Smooth muscle cell (in vitro differentiated cells): ENCODE measurements around the gene DUOX1. TPM values are rescaled to one million over a fixed set of nuclear protein-coding genes. Genes with fewer than 3 reads are reported as not detected.

Experiments used
- DNase-seq: peaks from one replicate; lab custom pipeline; 2025; ENCODE audit not compliant: unreplicated experiment; lab: John Stamatoyannopoulos, UW
- H2AFZ ChIP-seq: fragments of 200-600 bp; sonication (generic); 2 replicates; pipeline ENCODE4 v1.6.0; 2016; ENCODE audit warnings: antibody characterized with exemption, low read depth, mild to moderate bottlenecking
- H3F3A ChIP-seq: fragments of 200-600 bp; sonication (generic); 2 replicates; pipeline ENCODE4 v1.6.0; 2017; ENCODE audit warnings: antibody characterized with exemption, low read depth
- H3K27ac ChIP-seq: fragments of 200-600 bp; sonication (generic); 2 replicates; pipeline ENCODE4 v1.5.1; 2016; ENCODE audit warnings: low read depth, mild to moderate bottlenecking
- H3K27me3 ChIP-seq: fragments of 200-600 bp; sonication (generic); 2 replicates; pipeline ENCODE4 v1.6.1; 2016; ENCODE audit warnings: low read depth, mild to moderate bottlenecking
- H3K36me3 ChIP-seq: fragments of 200-600 bp; sonication (generic); 2 replicates; pipeline ENCODE4 v1.5.1; 2016; ENCODE audit warnings: low read depth
- H3K4me1 ChIP-seq: fragments of 200-600 bp; sonication (generic); 2 replicates; pipeline ENCODE4 v1.5.1; 2016; ENCODE audit warnings: low read depth
- H3K4me2 ChIP-seq: fragments of 200-600 bp; sonication (generic); 2 replicates; pipeline ENCODE4 v1.6.0; 2016; ENCODE audit warnings: mild to moderate bottlenecking
- H3K4me3 ChIP-seq: fragments of 200-600 bp; sonication (generic); 2 replicates; pipeline ENCODE4 v1.5.1; 2016; ENCODE audit warnings: mild to moderate bottlenecking
- H3K79me2 ChIP-seq: fragments of 200-600 bp; sonication (generic); 2 replicates; pipeline ENCODE4 v1.6.0; 2016; ENCODE audit warnings: low read depth, mild to moderate bottlenecking
- H3K9ac ChIP-seq: fragments of 200-600 bp; sonication (generic); 2 replicates; pipeline ENCODE4 v1.6.0; 2016; ENCODE audit warnings: low read depth
- H3K9me3 ChIP-seq: fragments of 200-600 bp; sonication (generic); replicated peaks from 2 replicates; pipeline ENCODE4 v1.5.1; 2016; ENCODE audit warnings: low read depth
- H4K20me1 ChIP-seq: fragments of 200-600 bp; sonication (generic); 2 replicates; pipeline ENCODE4 v1.6.0; 2016; ENCODE audit warnings: low read depth
- whole genome bisulfite sequencing: methylation state at CpG from one replicate; pipeline ENCODE4 v1.1.7; 2016; ENCODE audit warnings: low lambda C conversion rate; 5-methylcytosine and 5-hydroxymethylcytosine counted together
- polyA plus RNA-seq: library from polyadenylated mRNA; unstranded; fragments of >200 nt; fragmentation: Nextera tagmentation; extraction: Ambion mirVana; gene quantifications from 2 replicates; pipeline ENCODE4 v1.2.1, GENCODE V29; 2016
- total RNA-seq: library from RNA; depleted of rRNA; stranded (reverse); fragments of >200 nt; gene quantifications from 2 replicates; pipeline ENCODE4 v1.2.3, GENCODE V29; 2014
- TF ChIP-seq, protein P1 (sequence below): fragments of 200-600 bp; sonication (generic); IDR thresholded peaks from 2 replicates; pipeline ENCODE4 v1.5.1; 2017; ENCODE audit warnings: borderline replicate concordance, mild to moderate bottlenecking, antibody characterized with exemption; ENCODE audit not compliant: insufficient read depth, poor library complexity, severe bottlenecking

Gene DUOX1
- total and polyA plus RNA-seq, 2 experiments from 2014 or later: 4.4 to 5.8 TPM

GRCh38 chr15:45087513-45087912 lies 42.3 kb upstream of the DUOX1 start:
- Histone ChIP-seq H3K4me1 (no peaks in the 10 kb centered on the region), H3K36me3 (no peaks in the 10 kb centered on the region), H3K9ac (no peak overlapping the region), H3K4me3 (no peak overlapping the region), H3K79me2 (no peaks in the 10 kb centered on the region), H3K4me2 (no peak overlapping the region), H3K9me3 (no peaks in the 10 kb centered on the region), H3K27me3 (peaks cover 11% of the 10 kb centered on the region), H3K27ac (no peak overlapping the region), H2AFZ (no peak overlapping the region), H3F3A (no peaks in the 10 kb centered on the region), H4K20me1 (peaks cover 4% of the 10 kb centered on the region)
- no peak for DNase-seq
- TF ChIP-seq, protein P1, sequence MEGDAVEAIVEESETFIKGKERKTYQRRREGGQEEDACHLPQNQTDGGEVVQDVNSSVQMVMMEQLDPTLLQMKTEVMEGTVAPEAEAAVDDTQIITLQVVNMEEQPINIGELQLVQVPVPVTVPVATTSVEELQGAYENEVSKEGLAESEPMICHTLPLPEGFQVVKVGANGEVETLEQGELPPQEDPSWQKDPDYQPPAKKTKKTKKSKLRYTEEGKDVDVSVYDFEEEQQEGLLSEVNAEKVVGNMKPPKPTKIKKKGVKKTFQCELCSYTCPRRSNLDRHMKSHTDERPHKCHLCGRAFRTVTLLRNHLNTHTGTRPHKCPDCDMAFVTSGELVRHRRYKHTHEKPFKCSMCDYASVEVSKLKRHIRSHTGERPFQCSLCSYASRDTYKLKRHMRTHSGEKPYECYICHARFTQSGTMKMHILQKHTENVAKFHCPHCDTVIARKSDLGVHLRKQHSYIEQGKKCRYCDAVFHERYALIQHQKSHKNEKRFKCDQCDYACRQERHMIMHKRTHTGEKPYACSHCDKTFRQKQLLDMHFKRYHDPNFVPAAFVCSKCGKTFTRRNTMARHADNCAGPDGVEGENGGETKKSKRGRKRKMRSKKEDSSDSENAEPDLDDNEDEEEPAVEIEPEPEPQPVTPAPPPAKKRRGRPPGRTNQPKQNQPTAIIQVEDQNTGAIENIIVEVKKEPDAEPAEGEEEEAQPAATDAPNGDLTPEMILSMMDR: no peak
- WGBS: 54% methylated on average over 1 of the region's 1 CpG

DNA sequence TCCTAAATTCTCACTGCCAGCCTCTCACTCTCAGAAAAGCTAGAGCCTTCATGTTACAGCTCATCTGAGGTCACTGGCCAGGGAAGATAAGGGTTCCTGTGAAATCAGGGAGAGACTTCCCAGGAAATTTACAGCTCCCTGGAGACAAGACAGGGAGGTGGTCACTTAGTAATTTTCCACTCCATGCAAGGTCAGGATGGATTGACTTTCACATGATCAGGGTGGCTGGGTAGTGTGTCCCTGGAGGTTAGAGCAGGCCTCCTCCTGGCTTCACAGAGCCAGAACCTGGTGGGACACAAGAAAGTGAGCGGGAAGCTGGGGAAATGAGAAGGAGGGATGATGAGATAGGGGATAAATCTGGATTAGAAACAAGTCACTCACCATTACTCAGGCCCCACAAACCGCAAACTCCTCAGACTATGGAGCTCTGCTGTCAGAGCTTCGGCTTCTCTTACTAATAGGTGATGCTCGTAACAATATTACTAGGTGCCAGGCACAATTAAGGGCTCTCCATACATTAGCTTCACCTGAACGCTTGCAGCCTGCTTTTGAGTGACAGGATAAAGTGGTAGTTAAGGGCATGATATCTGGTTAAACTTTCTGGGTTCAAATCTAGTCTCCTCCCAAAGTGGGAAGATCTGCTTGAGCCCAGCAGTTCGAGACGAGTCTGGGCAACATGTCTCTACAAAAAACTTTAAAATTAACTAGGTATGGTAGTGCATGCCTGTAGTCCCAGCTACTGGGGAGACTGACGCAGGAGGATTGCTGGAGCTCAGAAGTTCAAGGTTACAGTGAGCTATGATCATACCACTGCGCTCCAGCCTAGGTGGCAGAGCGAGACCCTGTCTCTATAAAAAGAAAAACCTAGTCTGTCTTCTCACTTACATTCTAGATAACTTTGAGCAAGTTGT lies 40.7 kb upstream of the DUOX1 start:
- peak overlapping the region; percentile 56 for H3K4me2 ChIP-seq
- no peak for DNase-seq
- peaks cover 11% of the 10 kb centered on the region for H3K27me3 ChIP-seq
- peak overlapping the region; percentile 96 for H3K27ac ChIP-seq
- H3K4me1 ChIP-seq: no peaks in the 10 kb centered on the region
- H4K20me1 ChIP-seq: peaks cover 4% of the 10 kb centered on the region
- H3K36me3 ChIP-seq: no peaks in the 10 kb centered on the region
- 15% methylated on average over 10 of the region's 10 CpGs for WGBS
- H3K9me3 ChIP-seq: no peaks in the 10 kb centered on the region
- TF ChIP-seq, protein P1: no peak
- H3K79me2 ChIP-seq: no peaks in the 10 kb centered on the region
- no peak overlapping the region for H2AFZ ChIP-seq
- no peaks in the 10 kb centered on the region for H3F3A ChIP-seq
- peak overlapping the region; percentile 75 for H3K9ac ChIP-seq
- no peak overlapping the region for H3K4me3 ChIP-seq

DNA sequence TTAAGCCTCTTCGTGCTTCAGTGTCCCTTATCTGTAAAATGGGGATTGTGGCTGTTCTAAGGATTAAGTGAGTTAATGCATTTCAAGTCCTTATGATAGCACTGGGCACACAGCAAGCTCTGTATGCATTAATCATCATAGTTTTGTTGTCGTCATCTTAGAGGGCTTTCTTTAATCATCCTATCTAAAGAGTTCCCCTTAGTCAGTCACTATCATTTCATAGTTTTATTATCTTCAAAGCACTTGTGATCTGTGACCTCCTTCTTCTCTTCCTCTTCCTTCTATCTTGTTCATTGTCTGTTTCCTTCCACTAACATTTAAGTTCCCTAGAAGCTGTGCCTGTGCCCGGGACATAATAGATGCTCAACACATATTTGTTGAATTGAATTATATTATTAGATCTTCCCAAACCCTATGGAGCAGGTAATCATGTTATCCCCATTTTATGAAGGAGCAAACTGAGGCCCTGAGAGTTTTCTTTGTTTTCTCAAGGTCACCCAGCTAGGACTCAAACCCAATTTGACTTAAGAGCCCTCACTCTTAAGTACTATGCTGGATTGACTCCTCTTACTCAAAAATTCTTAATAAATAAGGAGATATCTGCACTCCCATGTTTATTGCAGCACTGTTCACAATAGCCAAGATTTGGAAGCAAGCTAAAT lies 40.0 kb upstream of the DUOX1 start:
- TF ChIP-seq, protein P1: no peak
- WGBS: 20% methylated on average over 3 of the region's 3 CpGs
- DNase-seq: no peak
- H4K20me1 ChIP-seq: peaks cover 4% of the 10 kb centered on the region
- peak overlapping the region; percentile 96 for H3K27ac ChIP-seq
- no peaks in the 10 kb centered on the region for H3K4me1 ChIP-seq
- H3K4me2 ChIP-seq: peak overlapping the region; percentile 50
- H3K4me3 ChIP-seq: no peak overlapping the region
- no peaks in the 10 kb centered on the region for H3K36me3 ChIP-seq
- H3F3A ChIP-seq: no peaks in the 10 kb centered on the region
- peaks cover 6% of the 10 kb centered on the region for H3K27me3 ChIP-seq
- no peaks in the 10 kb centered on the region for H3K9me3 ChIP-seq
- H2AFZ ChIP-seq: no peak overlapping the region
- no peaks in the 10 kb centered on the region for H3K79me2 ChIP-seq
- peak overlapping the region; percentile 75 for H3K9ac ChIP-seq
